Measurements from ENCODE around the gene POLE2.
"Not testable (repeated sequence)": the region's sequence is repeated elsewhere in the genome, so short reads cannot be mapped to it uniquely, and the experiment has no call there.

The POLE2 gene

GRCh38 chr14:49702725-49703124 is 14.7 kb upstream of the POLE2 start:
- Histone ChIP-seq H3K4me1 (ENCODE audit: control insufficient read depth, insufficient read depth, low read length) (no peaks in the 10 kb centered on the region), H3K9me3 (ENCODE audit: control insufficient read depth, insufficient read depth, low read depth, low read length) (no peaks in the 10 kb centered on the region; the same call in 1 of the 2 replicates), H3K4me3 (ENCODE audit: low read depth, low read length) (no peak overlapping the region), H3K36me3 (ENCODE audit: control insufficient read depth in 2 of 2, insufficient read depth in 1 of 2, low read length in 2 of 2) (no peaks in the 10 kb centered on the region; a peak in 1 of 3 replicates), H3K27ac (ENCODE audit: extremely low read depth, low read depth, low read length) (no peak overlapping the region)
- POLR2A ChIA-PET, result no interaction called here
- CTCF ChIA-PET, result interaction anchor here (0.6 kb wide), 1 partner anchor 1506 kb away, joined by 3 read pairs; no protein-coding TSS in a partner anchor
- TF ChIP-seq ZNF169 (tag by site-specific recombination; IDR thresholded peaks at IDR 0.05), result no peak

- POLR2A ChIA-PET; H3K27ac ChIP-seq (ENCODE audit: extremely low read depth, low read depth, low read length); H3K9me3 ChIP-seq (ENCODE audit: control insufficient read depth, insufficient read depth, low read depth, low read length); H3K36me3 ChIP-seq (ENCODE audit: control insufficient read depth in 2 of 2, insufficient read depth in 1 of 2, low read length in 2 of 2); H3K4me1 ChIP-seq (ENCODE audit: control insufficient read depth, insufficient read depth, low read length): not testable (repeated sequence)
- peak; percentile 68 for TF ChIP-seq ZNF335 (tag by site-specific recombination; conservative IDR thresholded peaks at IDR 0.05)
- peak overlapping the region; percentile 58 for H3K4me3 ChIP-seq (ENCODE audit: low read depth, low read length)
- CTCF ChIA-PET, result interaction anchor here (0.6 kb wide), 1 partner anchor 29 kb away, joined by 3 read pairs; no protein-coding TSS in a partner anchor
Observed at GRCh38 chr14:49693735-49694124, 5.7 kb upstream of the POLE2 start.

GRCh38 chr14:49692811-49693734 is 5.1 kb upstream of the POLE2 start, which contains the start of gene KLHDC1:
TSS of gene KLHDC1 (plus strand) at chr14:49693120. CDS start at chr14:49693195, 75 bp downstream.
- ChIA-PET CTCF (interaction anchor here (0.8 to 1.4 kb wide), 2 partner anchors 59 to 414 kb away, joined by 3 read pairs; no protein-coding TSS in a partner anchor), POLR2A (interaction anchor here (1.0 to 1.1 kb wide), 2 partner anchors 91 to 160 kb away, joined by 3 to 4 read pairs; partner anchors contain the start of gene NEMF)
- H3K36me3 ChIP-seq (ENCODE audit: control insufficient read depth in 2 of 2, insufficient read depth in 1 of 2, low read length in 2 of 2), result no peaks in the 10 kb centered on the region
- H3K4me1 ChIP-seq (ENCODE audit: control insufficient read depth, insufficient read depth, low read length), result no peaks in the 10 kb centered on the region; the same call in 1 of the 2 replicates
- H3K27ac ChIP-seq (ENCODE audit: extremely low read depth, low read depth, low read length), result peak within 1 kb of the TSS; percentile 81
- H3K9me3 ChIP-seq (ENCODE audit: control insufficient read depth, insufficient read depth, low read depth, low read length), result no peaks in the 10 kb centered on the region
- H3K4me3 ChIP-seq (ENCODE audit: low read depth, low read length), result peak within 1 kb of the TSS; percentile 58
- TF ChIP-seq ZNF398 (tag by site-specific recombination; IDR thresholded peaks at IDR 0.05) (peak; percentile 37; the same call in 1 of the 2 replicates), ZNF513 (tag by site-specific recombination; IDR thresholded peaks at IDR 0.05) (no peak), ZNF280D (tag by site-specific recombination; IDR thresholded peaks at IDR 0.05) (no peak), ZNF654 (tag by site-specific recombination; IDR thresholded peaks at IDR 0.05; ENCODE audit: low read depth) (no peak), ZBTB49 (tag by site-specific recombination; IDR thresholded peaks at IDR 0.05; ENCODE audit: low read depth) (no peak), ZBTB48 (tag by site-specific recombination; IDR thresholded peaks at IDR 0.05) (peak; percentile 77; the same call in 1 of the 2 replicates), ZNF266 (tag by site-specific recombination; IDR thresholded peaks at IDR 0.05; ENCODE audit: low read depth) (no peak), ZNF704 (tag by site-specific recombination; IDR thresholded peaks at IDR 0.05) (no peak), PRDM4 (tag by site-specific recombination; IDR thresholded peaks at IDR 0.05) (0 out of 2 replicates have a peak, but pooled peaks have one; percentile 58)

All from HEK293 (cell line).